NB4 (cell line): Measurements from ENCODE around the gene RPL19.

Experiments used
- DNase-seq: peaks from one replicate; pipeline ENCODE4 v3.0.0; 2010; ENCODE audit warnings: low read depth
- H3K4me3 ChIP-seq: one replicate; pipeline ENCODE4 v1.5.1; 2011; ENCODE audit warnings: mild to moderate bottlenecking, low read depth, low read length, moderate library complexity
- MAX ChIP-seq: IDR thresholded peaks from 2 replicates; pipeline ENCODE4 v1.6.1; 2011; ENCODE audit warnings: low read depth, low read length
- MYC ChIP-seq: IDR thresholded peaks from 2 replicates; pipeline ENCODE4 v1.6.1; 2011; ENCODE audit warnings: low read depth, low read length
- POLR2A ChIP-seq: IDR thresholded peaks from 2 replicates; pipeline ENCODE4 v1.6.1; 2011; ENCODE audit warnings: mild to moderate bottlenecking; ENCODE audit not compliant: insufficient read length; ENCODE audit errors: extremely low read depth
- TF ChIP-seq, protein P1 (sequence below): IDR thresholded peaks from one replicate; pipeline ENCODE4 v1.5.1; 2012; ENCODE audit warnings: low read depth, low read length

Gene RPL19

DNA sequence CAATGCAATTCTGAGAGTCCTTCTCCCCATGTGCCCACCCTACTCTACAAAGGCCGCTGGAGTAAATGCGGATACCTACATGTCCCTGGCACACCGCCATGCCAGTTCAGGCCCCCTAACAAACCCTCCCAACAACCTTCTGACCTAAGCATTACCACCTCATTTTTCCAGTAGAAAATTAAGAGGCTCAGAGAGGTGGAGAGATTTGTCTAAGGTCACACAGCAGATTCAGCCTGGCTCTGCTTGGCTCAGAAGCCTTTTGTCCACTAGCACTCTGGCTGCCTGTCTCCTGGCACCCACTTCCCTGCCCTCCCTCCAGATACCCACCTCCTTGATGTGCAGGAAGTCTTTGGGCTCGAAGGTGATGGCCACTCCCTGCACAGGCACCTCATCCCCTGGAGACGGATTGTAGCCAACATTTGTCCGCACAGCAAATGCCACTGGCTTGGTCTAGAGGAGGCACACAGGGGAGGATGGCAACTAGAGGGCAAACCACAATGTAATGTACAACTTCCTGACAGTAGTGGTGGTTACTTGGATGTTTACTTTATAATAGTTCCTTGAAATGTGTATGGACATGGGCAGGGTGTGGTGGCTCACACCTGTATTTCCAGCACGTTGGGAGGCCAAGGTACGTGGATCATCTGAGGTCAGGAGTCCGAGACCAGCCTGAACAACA is 12.8 kb upstream of the RPL19 start:
- no peak for DNase-seq
- TF ChIP-seq MAX, result no peak
- no peak overlapping the region for H3K4me3 ChIP-seq

GRCh38 chr17:39191750-39192510 is 8.2 kb upstream of the RPL19 start:
- TF ChIP-seq, protein P1, sequence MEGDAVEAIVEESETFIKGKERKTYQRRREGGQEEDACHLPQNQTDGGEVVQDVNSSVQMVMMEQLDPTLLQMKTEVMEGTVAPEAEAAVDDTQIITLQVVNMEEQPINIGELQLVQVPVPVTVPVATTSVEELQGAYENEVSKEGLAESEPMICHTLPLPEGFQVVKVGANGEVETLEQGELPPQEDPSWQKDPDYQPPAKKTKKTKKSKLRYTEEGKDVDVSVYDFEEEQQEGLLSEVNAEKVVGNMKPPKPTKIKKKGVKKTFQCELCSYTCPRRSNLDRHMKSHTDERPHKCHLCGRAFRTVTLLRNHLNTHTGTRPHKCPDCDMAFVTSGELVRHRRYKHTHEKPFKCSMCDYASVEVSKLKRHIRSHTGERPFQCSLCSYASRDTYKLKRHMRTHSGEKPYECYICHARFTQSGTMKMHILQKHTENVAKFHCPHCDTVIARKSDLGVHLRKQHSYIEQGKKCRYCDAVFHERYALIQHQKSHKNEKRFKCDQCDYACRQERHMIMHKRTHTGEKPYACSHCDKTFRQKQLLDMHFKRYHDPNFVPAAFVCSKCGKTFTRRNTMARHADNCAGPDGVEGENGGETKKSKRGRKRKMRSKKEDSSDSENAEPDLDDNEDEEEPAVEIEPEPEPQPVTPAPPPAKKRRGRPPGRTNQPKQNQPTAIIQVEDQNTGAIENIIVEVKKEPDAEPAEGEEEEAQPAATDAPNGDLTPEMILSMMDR, result no peak
- TF ChIP-seq POLR2A (no peak), MAX (no peak), MYC (no peak)
- DNase-seq, result no peak
- no peak overlapping the region for H3K4me3 ChIP-seq

DNA sequence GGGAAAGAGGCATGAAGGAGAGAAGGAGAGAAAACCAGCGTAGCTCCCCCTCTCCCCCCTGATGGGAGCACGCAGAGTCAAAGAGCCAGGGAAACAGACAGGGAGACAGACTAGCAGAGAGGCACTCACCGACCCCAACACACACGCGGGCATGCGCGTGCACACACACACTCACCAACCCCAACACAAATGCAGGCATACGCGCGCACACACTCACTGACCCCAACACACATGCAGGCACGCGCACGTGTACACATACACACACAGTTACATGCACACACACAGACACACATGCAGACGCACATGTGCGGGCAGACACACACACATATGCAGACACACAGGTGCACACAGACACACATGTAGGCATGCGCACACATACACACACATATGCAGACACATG is 7.2 kb upstream of the RPL19 start:
- H3K4me3 ChIP-seq, result no peak overlapping the region
- no peak for TF ChIP-seq POLR2A
- TF ChIP-seq, protein P1, result no peak
- DNase-seq, result no peak

DNA sequence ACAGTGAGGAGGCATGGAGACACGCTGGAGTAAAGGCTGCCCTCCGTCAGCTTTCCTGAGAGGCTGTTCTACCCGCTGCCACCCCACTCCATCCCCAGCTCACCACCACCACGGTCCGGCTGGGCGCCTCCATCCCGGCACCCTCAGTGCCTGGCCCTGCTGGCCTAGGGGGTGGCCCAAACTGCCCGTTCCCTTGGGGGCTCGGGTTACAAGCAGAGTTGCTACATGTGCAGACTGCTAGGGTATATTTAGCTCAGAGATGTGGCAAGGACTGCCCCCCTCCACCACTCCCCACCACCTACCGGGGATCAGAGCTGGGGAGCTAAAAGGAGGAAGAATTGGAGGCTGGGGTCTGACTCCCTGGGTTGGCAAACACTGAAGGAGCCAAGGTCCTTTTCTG is 6.7 kb upstream of the RPL19 start:
- no peak overlapping the region for H3K4me3 ChIP-seq
- TF ChIP-seq MYC (no peak; the same call in 1 of the 2 replicates), POLR2A (no peak), MAX (no peak)
- TF ChIP-seq, protein P1, result no peak
- DNase-seq, result peak; percentile 71

DNA sequence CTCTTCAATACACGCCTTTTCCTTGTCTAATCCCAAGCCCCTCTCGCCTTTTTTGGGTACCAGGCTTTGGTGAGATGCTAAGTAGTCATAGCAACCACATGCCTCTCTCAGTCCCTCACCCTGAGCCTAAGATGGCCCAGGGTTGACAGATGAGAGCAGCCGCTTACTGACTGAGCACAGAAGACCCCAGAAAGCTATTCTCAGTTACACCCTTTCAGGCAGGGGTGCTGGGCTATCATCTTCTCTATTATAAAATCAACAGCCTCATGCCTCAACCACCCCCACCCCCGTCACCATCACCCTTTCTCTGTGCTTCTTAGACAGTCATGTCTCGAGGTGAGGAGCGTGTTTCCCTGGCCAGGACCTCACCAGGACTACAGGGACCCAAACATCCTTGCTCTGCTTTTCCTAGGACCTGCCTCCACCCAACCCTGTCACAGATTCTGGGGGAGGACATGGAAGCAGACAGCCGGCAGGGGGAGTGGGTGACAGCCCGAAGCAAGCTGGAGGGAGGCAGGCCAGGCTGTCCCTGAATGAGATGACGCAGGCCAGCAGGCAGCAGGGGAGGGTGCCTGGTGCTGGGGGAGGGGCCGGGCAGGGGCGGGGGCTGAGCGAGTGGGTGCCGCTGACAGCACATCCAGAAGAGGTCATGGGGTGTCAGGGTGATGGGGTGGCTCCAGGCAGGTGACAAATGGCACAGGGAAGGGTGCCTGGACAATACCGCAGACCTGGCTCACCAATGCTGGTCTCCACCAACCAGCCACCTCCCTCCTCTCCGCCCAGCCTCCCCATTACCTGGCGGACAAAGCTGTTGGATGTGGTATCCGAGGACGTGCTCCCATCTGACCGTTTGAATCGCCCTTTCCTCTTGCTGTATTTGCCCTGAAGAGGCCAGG is 5.7 kb upstream of the RPL19 start:
- no peak overlapping the region for H3K4me3 ChIP-seq
- peak; percentile 62 for DNase-seq
- TF ChIP-seq, protein P1, result peak; percentile 25
- no peak for TF ChIP-seq POLR2A

DNA sequence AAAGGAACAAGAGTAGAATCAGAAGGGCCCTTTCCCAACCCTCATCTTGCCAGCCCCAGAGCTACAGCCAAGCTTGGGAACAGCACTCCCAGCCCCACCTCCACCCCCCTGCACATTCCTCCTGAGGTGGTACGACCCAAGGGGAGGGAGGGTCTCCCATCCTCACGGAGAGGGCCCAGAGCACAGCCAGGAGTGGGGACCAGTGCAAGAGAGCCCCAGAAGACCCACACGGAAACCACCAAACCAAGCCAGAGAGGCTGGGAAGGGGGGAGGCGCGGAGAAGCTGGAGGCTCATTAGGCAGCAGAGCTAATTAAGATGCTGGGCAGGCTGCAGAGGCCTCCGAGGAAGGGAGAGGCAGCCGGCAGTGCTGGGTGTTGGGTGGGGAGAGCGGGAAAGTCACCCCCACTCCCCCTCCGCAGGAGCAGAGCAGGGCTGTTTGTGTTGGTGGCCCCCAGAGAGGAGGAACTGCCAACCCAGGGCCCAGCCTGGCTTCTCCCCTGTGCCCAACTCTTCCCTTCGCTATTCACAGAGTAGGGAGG is 5.0 kb upstream of the RPL19 start:
- no peak for DNase-seq
- H3K4me3 ChIP-seq, result no peak overlapping the region
- TF ChIP-seq, protein P1, result no peak
- TF ChIP-seq MAX (no peak), POLR2A (no peak), MYC (no peak)
